DMS53 (cell line): ENCODE measurements around the gene GPR107.

Experiments used
- DNase-seq: peaks from one replicate; lab custom pipeline; 2025; lab: John Stamatoyannopoulos, UW

GPR107 gene

GRCh38 chr9:130027533-130028365 is 26.0 kb upstream of the GPR107 start:
- DNase-seq = no peak

- no peak for DNase-seq
Measured at GRCh38 chr9:130028493-130029222, 25.0 kb upstream of the GPR107 start.

DNA sequence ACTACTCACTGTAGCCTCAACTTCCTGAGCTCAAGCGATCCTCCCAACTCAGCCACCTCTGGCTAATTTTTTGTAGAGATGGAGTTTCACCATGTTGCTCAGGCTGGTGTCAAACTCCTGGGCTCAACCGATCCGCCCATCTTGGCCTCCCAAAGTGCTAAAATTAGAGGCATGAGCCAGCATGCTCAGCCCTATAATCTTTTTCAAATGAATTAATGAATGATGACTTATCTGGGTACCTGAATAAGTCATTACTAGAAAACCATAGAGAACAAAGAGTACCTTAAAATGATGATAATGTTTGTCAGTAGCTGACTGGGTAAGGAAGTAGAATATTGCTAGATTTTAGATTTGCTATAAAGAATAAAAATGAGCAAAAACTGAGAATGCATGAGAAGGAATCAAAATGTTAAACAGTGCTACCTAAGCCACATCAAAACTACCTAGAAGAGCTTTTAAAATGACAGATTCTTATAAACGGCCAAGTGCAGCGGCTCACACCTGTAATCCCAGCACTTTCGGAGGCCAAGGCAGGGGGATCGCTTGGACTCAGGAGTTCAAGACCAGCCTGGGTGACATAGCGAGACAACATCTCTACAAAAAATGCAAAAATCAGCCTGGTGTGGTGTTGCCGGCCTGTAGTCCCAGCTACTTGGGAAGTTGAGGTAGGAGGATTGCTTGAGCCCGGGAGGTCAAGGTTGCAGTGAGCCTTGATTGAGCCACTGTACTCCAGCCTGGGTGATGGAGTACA is 24.3 kb upstream of the GPR107 start:
- DNase-seq = no peak

DNA sequence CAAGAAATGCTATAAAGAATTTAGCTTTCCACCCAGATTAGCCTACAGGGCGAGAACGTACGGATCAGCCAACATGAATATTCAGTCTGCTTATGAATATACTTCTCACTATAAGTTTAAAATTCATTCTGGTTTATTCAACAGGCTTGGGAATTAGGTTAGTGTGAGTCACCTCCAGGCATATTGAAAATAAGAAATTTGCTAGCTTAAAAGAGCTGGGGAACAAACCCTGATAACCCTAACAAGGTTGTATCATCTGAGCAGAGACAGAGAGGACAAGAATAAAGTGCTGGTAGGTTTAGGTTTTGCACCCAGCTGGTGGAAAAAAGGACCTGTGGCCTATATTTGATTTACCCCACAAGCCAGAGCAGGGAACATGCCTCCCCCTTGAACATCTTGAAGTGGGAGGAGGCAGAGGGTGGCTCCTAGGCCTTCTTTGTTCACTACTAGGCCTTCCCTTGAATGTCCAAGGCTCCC is 23.0 kb upstream of the GPR107 start:
- DNase-seq = no peak

DNA sequence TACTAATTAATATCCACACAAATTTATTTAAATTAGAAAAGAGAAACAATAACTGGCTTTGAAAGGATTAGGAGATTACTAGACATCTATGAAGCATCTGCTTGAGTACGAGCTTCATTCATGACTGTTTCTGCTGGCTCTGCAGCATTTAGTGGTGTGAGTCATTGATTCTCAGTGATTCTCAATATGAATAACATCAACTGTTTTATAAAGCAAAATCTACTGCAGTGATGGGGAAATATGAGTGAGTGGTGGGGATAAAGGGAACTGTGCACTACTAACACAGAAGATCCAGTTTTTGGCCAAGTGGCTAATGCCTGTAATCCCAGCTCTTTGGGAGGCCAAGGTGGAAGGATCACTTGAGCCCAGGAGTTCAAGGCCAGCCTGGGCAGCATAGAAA is 19.1 kb upstream of the GPR107 start:
- DNase-seq = no peak

DNA sequence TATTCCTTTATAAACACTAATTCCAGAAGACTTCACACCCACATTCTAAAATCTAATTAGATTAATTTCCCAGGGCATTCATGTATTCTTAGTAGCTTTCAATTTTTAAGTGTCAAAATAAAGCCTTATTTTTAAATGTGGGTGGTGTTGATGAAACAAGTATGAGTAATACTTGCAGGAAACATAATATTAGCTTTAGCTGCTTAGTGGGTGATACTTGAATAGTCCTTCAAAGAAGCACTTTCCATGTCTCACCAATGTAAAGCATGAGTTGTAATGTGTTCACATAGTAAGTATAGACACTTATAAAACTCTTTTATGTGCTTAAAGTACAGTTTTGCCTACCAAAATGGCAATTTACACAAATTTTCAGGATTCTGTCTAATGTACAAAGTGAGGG is 17.6 kb upstream of the GPR107 start:
- peak; percentile 58 for DNase-seq

- no peak for DNase-seq
Measured at GRCh38 chr9:130039528-130040147, 14.1 kb upstream of the GPR107 start.

DNA sequence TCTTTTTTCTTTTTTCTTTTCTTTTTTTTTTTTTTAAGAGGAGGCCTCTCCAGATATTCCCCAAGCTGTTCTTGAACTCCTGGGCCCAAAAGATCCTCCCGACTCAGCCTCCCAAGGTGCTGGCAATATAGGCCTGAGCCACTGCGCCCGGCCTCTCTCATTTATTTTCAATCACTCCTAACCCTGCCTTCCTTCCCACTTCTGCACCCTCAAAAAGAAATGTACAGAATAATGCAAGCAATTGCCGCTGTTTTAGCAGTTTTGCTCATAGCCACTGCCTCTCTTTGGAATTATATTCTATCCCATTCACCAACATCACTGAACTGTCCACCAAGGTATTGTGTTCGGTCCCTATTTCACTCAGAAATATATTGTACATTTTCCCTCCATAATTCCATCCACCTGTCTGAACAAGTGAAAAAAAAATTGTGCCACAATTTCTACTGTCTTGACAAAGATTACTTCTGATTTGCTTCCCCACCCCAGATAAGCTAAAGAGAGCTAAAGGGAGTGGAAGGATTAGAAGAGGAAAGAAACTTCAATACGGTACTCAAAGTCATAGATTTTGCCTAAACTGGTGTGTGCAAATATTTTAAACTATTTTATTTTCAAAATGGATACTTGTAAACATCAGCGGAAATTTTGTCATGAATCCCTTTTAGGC is 12.6 kb upstream of the GPR107 start:
- DNase-seq = no peak

- DNase-seq = peak; percentile 47
Measured at GRCh38 chr9:130041648-130042405, 11.9 kb upstream of the GPR107 start.

DNA sequence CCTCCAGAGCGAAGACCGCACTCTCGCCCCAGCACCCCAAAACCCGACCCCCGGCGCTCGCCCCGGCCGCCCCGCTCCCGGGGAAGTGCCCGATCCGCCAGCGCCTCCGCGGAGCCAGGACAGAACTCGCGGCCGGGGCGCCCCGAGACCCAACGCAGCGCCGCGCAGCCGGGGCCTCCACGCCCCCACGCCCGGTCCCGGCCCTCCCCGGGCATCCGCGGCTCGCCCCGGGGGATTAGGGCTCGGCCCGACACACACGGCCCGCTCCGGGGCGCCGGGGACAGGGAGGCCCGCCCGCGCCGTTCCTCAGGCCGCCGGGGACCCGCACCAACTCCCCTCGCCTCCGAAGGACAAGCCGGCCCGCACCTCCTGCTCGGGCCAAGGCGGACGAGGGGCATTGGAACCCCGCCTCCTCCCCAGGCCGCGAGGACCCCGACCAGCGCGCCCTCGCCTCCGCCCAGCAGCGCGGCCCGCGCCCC is 11.3 kb upstream of the GPR107 start:
- peak; percentile 51 for DNase-seq

GRCh38 chr9:130042885-130043653 is 10.6 kb upstream of the GPR107 start, which contains the start of gene FNBP1:
TSS of gene FNBP1 (minus strand) at chr9:130043189. CDS start at chr9:130042975, 214 bp downstream.
- DNase-seq = peak; percentile 87

GRCh38 chr9:130043654-130044623 is 9.8 kb upstream of the GPR107 start:
- peak; percentile 62 for DNase-seq

DNA sequence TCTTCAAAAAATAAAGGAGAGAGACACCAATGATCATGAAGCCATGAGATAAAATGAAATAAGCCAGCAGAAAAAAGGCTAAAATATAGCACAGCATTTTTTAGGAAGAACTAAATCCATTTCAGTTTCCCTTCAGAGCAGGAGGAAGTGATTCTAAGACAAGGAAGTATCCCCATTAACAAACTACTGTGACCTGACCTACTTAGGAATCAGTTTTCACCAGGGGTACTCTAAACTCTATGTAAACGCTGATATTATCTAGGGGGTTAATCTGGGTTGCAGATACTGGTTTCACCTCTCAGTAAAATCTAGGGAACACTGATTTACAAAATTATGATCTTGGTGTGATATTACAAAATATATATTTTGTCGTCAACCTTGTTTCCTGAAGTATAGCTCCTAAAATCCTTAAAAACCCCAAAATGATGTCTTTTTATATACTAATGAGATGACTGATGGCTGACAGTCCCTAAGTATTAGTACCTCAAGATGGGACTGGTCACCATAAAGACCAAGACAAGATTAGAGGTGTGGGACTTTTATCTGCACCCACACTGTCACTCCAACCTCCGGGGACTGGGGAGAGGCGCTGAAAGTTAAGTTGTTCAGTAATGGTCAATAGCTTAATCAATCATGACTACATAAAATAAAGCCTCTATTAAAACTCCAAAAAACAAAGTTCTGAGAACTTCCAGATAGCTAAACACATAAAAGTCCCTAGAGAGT is 7.8 kb upstream of the GPR107 start:
- DNase-seq = no peak

DNA sequence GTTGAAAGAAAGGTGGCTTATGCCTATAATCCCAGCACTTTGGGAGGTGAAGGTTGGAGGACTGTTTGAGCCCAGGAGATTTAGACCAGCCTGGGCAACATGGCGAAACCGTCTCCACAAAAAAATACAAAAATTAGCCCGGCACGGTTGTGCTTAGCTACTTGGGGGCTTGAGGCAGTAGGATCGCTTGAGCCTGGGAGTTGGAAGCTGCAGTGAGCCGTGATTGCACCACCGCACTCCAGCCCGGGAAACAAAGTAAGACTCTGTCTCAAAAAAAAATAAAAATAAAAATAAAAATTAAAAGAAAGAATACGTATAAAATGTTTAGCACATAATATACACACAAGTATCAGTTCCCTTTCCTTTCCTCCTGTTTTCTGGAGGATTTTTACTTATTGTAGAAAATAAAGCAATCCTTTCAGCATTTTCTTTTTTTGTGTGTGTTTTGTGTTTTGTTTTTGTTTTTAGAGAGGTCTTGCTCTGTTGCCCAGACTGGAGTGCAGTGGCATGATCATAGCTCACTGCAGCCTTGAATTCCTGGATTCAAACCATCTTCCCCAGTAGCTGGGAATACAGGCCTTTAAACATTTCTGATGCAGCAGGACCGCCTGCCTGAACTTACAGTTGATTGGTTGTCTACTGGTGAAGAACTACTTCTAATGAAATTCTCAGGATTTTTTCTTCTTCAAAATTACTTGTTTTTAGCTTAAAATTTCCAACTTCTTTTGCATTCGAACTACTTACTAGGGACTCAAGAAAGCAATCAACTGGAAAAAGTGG is 4.1 kb upstream of the GPR107 start:
- no peak for DNase-seq

- DNase-seq = no peak
Measured at GRCh38 chr9:130050462-130050861, 3.2 kb upstream of the GPR107 start.

DNA sequence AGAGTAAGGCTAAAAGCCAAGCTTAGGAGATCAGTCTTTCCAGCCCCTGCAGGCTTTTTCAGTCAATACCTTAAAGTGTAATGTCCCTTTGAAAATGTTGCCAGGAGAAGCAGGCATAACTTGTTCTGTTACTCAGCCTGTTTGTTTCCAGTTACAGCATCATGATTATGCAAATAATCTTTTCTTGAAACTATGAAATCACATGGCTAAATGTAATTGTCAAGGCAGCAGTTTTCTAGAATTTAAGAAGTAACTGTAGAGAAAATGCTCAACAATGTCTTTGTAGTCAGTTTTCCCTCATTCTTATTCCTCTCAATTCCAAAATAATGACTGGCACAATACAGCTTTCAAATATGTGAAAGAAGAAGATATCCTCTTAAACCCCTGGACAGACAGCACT is 1.9 kb upstream of the GPR107 start:
- DNase-seq = peak; percentile 20

DNA sequence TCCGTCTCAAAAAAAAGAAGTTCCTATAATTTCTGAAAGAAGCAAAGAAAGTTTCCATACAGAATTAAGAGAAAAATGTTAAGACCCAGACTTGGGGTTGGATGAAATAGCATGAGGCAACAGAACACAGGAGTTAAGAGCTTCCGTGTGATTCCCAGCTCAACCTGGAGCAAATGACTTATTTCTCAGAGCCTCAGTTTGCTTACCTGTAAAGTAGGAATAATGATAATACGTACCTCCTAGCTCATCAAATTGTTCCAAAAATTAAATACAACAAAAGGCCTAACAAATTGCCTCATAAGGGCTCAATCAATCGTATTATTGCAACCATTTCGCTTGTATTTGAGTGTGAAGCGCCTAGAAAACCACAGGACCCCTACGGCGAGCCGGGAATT is 600 bp upstream of the GPR107 start:
- DNase-seq = peak; percentile 38
